ENCODE data around the gene FURIN. TPM values are rescaled to one million over a fixed set of nuclear protein-coding genes. Genes with fewer than 3 reads are reported as not detected.

FURIN gene
- total and polyA plus RNA-seq, 2 of the 4 experiments (the other 2 are of a cell fraction), result 34.8 to 54.3 TPM

- ChIA-PET CTCF (no interaction called here), POLR2A (ENCODE audit: unreplicated experiment) (no interaction called here)
- Histone ChIP-seq H3K9me1 (ENCODE audit: insufficient read depth, low read length) (peaks cover 5% of the 10 kb centered on the region), H4K5ac (ENCODE audit: low read depth, low read length) (no peak overlapping the region), H3K27ac (ENCODE audit: insufficient read depth, low read length) (no peak overlapping the region), H3K23ac (ENCODE audit: low read depth, low read length) (no peak overlapping the region), H3K79me1 (ENCODE audit: low read depth in 1 of 2, low read length in 2 of 2) (no peaks in the 10 kb centered on the region), H4K20me1 (ENCODE audit: insufficient read depth, low read length) (no peaks in the 10 kb centered on the region), H3K4me2 (ENCODE audit: low read depth, low read length) (no peak overlapping the region), H3K4me3 (ENCODE audit: insufficient read depth, low read depth, low read length) (no peak overlapping the region), H3K9ac (ENCODE audit: low read depth, low read length) (no peak overlapping the region), H3K14ac (replicated peaks; ENCODE audit: low read depth, low read length) (no peak overlapping the region), H2AK9ac (replicated peaks; ENCODE audit: low read depth, low read length, poor library complexity) (peak overlapping the region; percentile 34), H2BK20ac (ENCODE audit: low read depth, low read length) (no peak overlapping the region), H2BK15ac (ENCODE audit: low read depth, low read length) (no peak overlapping the region), H3K9me3 (ENCODE audit: control insufficient read depth, insufficient read depth, low read length) (no peaks in the 10 kb centered on the region), H3K4ac (ENCODE audit: low read depth, low read length) (no peak overlapping the region), H2AK5ac (ENCODE audit: low read depth, low read length) (no peak overlapping the region), H3K4me1 (ENCODE audit: control insufficient read depth, insufficient read depth, low read length) (peaks cover 6% of the 10 kb centered on the region), H4K8ac (ENCODE audit: low read depth in 2 of 2, low read length in 2 of 2) (no peak overlapping the region), H2BK5ac (ENCODE audit: low read depth, low read length, poor library complexity, severe bottlenecking) (no peak overlapping the region), H3K18ac (ENCODE audit: low read depth, low read length) (no peak overlapping the region), H4K91ac (ENCODE audit: insufficient read depth, low read depth, low read length) (no peak overlapping the region), H2AFZ (replicated peaks; ENCODE audit: low read length, poor library complexity) (no peak overlapping the region), H3K56ac (ENCODE audit: extremely low read depth, insufficient read depth, low read length) (no peak overlapping the region), H2BK120ac (ENCODE audit: low read depth, low read length) (no peak overlapping the region), H3K27me3 (ENCODE audit: control insufficient read depth, insufficient read depth, low read length) (no peaks in the 10 kb centered on the region; the same call in 1 of the 2 replicates), H3K36me3 (ENCODE audit: control insufficient read depth, insufficient read depth, low read length) (no peaks in the 10 kb centered on the region)
- dilution Hi-C loops (cut with HindIII; ENCODE audit: low sequenced_read_pairs, unreplicated experiment) (no loop called here), intact Hi-C loops (cut with micrococcal nuclease) (no loop called here), in situ Hi-C loops (cut with MboI; ENCODE audit: low sequenced_read_pairs) (no loop called here)
- no TSS peak for BruUV-seq (replicated peaks)
- peak; percentile 56 for ATAC-seq (ENCODE audit: low read depth)
- 75% methylated on average over 2 of the region's 5 CpGs; no CpG with 5 or more reads in 1 of the 2 experiments for WGBS, 2 experiments (ENCODE audit: extremely low coverage in 2 of 2, insufficient read length in 1 of 2)
- no peak for TF ChIP-seq MXI1 (IDR thresholded peaks at IDR 0.05; ENCODE audit: borderline replicate concordance, low read depth, low read length)
- TF ChIP-seq RAD21 (IDR thresholded peaks at IDR 0.05; ENCODE audit: low read length), result no peak
- TF ChIP-seq RFX5 (IDR thresholded peaks at IDR 0.05; ENCODE audit: low read depth, low read length), result no peak
- TF ChIP-seq CHD1 (IDR thresholded peaks at IDR 0.05; ENCODE audit: low read depth, low read length), result no peak
- no peak for TF ChIP-seq ELK1 (IDR thresholded peaks at IDR 0.05; ENCODE audit: borderline replicate concordance, low read depth, low read length)
- no peak for TF ChIP-seq USF2 (IDR thresholded peaks at IDR 0.05; ENCODE audit: low read depth, low read length)
- TF ChIP-seq NFE2L2 (IDR thresholded peaks at IDR 0.05; ENCODE audit: low read depth, low read length), result no peak
- no peak for TF ChIP-seq MAZ (IDR thresholded peaks at IDR 0.05; ENCODE audit: borderline replicate concordance, low read depth, low read length)
- TF ChIP-seq POLR2A (IDR thresholded peaks at IDR 0.05; ENCODE audit: low read depth, low read length), result no peak
- no peak for DNase-seq
Measured at GRCh38 chr15:90862964-90863778, 5.2 kb upstream of the FURIN start.

All from IMR-90 (cell line).